ENCODE data around the gene CEP162.

GRCh38 chr6:84077645-84078044 lies 149.8 kb downstream of the CEP162 start:
- no peak for TF ChIP-seq TCF4 (CRISPR knock-in tag; IDR thresholded peaks at IDR 0.05; ENCODE audit: borderline replicate concordance)
- TF ChIP-seq ZNF8 (CRISPR knock-in tag; IDR thresholded peaks at IDR 0.05) = no peak
- TF ChIP-seq RARB (CRISPR knock-in tag; IDR thresholded peaks at IDR 0.05) = no peak
- no peak for TF ChIP-seq GLIS3 (CRISPR knock-in tag; IDR thresholded peaks at IDR 0.05)
- TF ChIP-seq ZFP3 (CRISPR knock-in tag; IDR thresholded peaks at IDR 0.05) = no peak

All from SK-N-SH treated with all-trans-retinoic acid at 6 μM for 48 hours (cell line).